Upper lobe of left lung (tissue), 6 donors: ENCODE measurements around the gene BHMT2. TPM values are rescaled to one million over a fixed set of nuclear protein-coding genes. Genes with fewer than 3 reads are reported as not detected.
A peak's percentile ranks its signal among the peaks of the same experiment; 100 is the strongest.

Experiments used
- ATAC-seq, 2 donors: fragments of 200-7000 bp; cut with Tn5 transposase; one replicate each; pipeline ENCODE4 v1.9.1; 2022; ENCODE audit warnings: mild to moderate bottlenecking in 2 of 2, moderate library complexity in 2 of 2; ENCODE audit not compliant: low FRiP score in 2 of 2
- DNase-seq, 2 donors: peaks; one replicate each; pipeline ENCODE4 v3.0.0-alpha.2; 2019 to 2020
- H3K27ac ChIP-seq, 4 donors: fragments of 200-600 bp; sonication (generic); one replicate each; pipeline ENCODE4 v1.5.1; 2016 to 2019
- H3K27me3 ChIP-seq, 4 donors: fragments of 200-600 bp; sonication (generic); one replicate each; pipeline ENCODE4 v1.5.1; 2017 to 2019
- H3K36me3 ChIP-seq, 4 donors: fragments of 200-600 bp; sonication (generic); one replicate each; pipeline ENCODE4 v1.5.1; 2016 to 2019
- H3K4me1 ChIP-seq, 4 donors: fragments of 200-600 bp; sonication (generic); one replicate each; pipeline ENCODE4 v1.5.1; 2018 to 2019
- H3K4me3 ChIP-seq, 4 donors: fragments of 200-600 bp; sonication (generic); one replicate each; pipeline ENCODE4 v1.5.1; 2017 to 2019; ENCODE audit warnings: mild to moderate bottlenecking in 2 of 4, moderate library complexity in 1 of 4
- H3K9me3 ChIP-seq, 4 donors: fragments of 200-600 bp; sonication (generic); one replicate each; pipeline ENCODE4 v1.5.1; 2018 to 2019
- EP300 ChIP-seq, 4 donors: sonication (generic); formaldehyde crosslinking; IDR thresholded peaks; one replicate each; pipeline ENCODE4 v1.5.1; 2017; ENCODE audit warnings: antibody characterized with exemption in 4 of 4, control low read depth in 2 of 4
- POLR2A ChIP-seq, 4 donors: fragments of 450-650 bp; IDR thresholded peaks; one replicate each; pipeline ENCODE4 v1.5.1; 2016 to 2017; ENCODE audit warnings: antibody characterized with exemption in 4 of 4, mild to moderate bottlenecking in 2 of 4
- POLR2AphosphoS5 ChIP-seq, 2 donors: sonication (generic); formaldehyde crosslinking; IDR thresholded peaks; one replicate each; pipeline ENCODE4 v1.5.1; 2017; ENCODE audit warnings: antibody characterized with exemption in 2 of 2
- WGBS, 2 donors: methylation state at CpG; one replicate each; pipeline ENCODE4 v1.1.5; 2017 to 2018; 5-methylcytosine and 5-hydroxymethylcytosine counted together
- total RNA-seq, 6 donors: library from RNA; depleted of rRNA in 4 of 6; stranded (reverse); fragments of >200 nt in 4 of 6; gene quantifications; one replicate each; pipeline versions ENCODE4 v1.1.0 to v1.2.1, GENCODE V29; 2016 to 2021
- TF ChIP-seq, protein P1 (sequence below), 6 experiments: fragments of 450-650 bp in 4 of 6; fragments of 200-600 bp in 2 of 6; sonication (generic) in 2 of 6; IDR thresholded peaks; one replicate each; pipeline ENCODE4 v1.5.1; 2016 to 2019; ENCODE audit warnings: antibody characterized with exemption in 6 of 6
- donor health status: DM: no; HTN: no; CAD: no; lungs with moderate emphysema.
- donor health status: DM: no; HTN: yes; CAD: no; lungs with severe emphysema.

Gene BHMT2
- total RNA-seq, 6 donors from 2014 or later, result 0.46 to 3.9 (median 1.4) TPM

DNA sequence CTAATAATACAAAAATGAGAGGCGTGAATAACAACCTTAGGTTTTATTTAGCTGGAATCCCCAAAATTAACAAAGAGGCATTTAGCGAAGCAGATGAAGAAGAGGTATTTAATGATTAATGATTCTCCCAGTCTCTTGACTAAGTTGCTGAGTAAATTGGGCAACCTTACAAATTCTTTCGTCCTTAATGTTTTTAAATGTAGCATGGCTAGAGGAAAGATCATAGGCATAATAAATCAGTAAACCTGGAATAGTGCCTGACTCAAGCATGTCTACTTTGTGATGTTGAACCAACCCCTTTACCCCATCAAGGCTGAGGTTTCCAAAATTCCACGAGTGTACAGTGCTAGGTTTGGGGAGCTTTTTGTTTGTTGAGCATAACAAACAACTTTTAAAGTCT is 49.9 kb downstream of the BHMT2 start:
- Histone ChIP-seq H3K27me3 (no peaks in the 10 kb centered on the region), H3K27ac (no peak overlapping the region), H3K9me3 (no peaks in the 10 kb centered on the region), H3K36me3 (no peaks in the 10 kb centered on the region), H3K4me1 (no peaks in the 10 kb centered on the region), H3K4me3 (no peak overlapping the region)
- DNase-seq, result no peak
- WGBS, 2 donors, result 74 to 84% methylated on average over 4 of the region's 4 CpGs
- ATAC-seq, result no peak
- TF ChIP-seq POLR2A (IDR thresholded peaks at IDR 0.05), result no peak
- TF ChIP-seq EP300 (IDR thresholded peaks at IDR 0.05), result no peak
- TF ChIP-seq, protein P1, sequence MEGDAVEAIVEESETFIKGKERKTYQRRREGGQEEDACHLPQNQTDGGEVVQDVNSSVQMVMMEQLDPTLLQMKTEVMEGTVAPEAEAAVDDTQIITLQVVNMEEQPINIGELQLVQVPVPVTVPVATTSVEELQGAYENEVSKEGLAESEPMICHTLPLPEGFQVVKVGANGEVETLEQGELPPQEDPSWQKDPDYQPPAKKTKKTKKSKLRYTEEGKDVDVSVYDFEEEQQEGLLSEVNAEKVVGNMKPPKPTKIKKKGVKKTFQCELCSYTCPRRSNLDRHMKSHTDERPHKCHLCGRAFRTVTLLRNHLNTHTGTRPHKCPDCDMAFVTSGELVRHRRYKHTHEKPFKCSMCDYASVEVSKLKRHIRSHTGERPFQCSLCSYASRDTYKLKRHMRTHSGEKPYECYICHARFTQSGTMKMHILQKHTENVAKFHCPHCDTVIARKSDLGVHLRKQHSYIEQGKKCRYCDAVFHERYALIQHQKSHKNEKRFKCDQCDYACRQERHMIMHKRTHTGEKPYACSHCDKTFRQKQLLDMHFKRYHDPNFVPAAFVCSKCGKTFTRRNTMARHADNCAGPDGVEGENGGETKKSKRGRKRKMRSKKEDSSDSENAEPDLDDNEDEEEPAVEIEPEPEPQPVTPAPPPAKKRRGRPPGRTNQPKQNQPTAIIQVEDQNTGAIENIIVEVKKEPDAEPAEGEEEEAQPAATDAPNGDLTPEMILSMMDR (IDR thresholded peaks at IDR 0.05), result no peak
- no peak for TF ChIP-seq POLR2AphosphoS5 (IDR thresholded peaks at IDR 0.05)

DNA sequence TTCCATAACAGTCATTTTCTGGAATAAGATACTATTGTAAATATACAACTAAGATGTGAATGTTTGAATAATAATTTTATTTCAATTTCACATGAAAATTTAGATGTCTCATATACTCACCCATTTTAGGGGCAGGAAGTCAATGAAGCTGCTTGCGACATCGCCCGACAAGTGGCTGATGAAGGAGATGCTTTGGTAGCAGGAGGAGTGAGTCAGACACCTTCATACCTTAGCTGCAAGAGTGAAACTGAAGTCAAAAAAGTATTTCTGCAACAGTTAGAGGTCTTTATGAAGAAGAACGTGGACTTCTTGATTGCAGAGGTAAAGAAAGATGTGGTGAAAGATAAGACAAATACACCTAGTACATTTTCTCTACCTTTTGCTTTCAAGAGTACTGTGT is 50.7 kb downstream of the BHMT2 start:
- no peaks in the 10 kb centered on the region for H3K36me3 ChIP-seq
- H3K4me3 ChIP-seq, result no peak overlapping the region
- WGBS, 2 donors, result 59 to 82% methylated on average over 4 of the region's 4 CpGs
- TF ChIP-seq POLR2A (IDR thresholded peaks at IDR 0.05), result no peak
- TF ChIP-seq EP300 (IDR thresholded peaks at IDR 0.05), result no peak
- TF ChIP-seq POLR2AphosphoS5 (IDR thresholded peaks at IDR 0.05), result no peak
- TF ChIP-seq, protein P1 (IDR thresholded peaks at IDR 0.05), result no peak
- no peak overlapping the region for H3K27ac ChIP-seq
- H3K9me3 ChIP-seq, result no peaks in the 10 kb centered on the region
- peak in 1 of 2 donors; percentile 36 for DNase-seq
- no peak for ATAC-seq
- no peaks in the 10 kb centered on the region for H3K4me1 ChIP-seq
- H3K27me3 ChIP-seq, result no peaks in the 10 kb centered on the region

DNA sequence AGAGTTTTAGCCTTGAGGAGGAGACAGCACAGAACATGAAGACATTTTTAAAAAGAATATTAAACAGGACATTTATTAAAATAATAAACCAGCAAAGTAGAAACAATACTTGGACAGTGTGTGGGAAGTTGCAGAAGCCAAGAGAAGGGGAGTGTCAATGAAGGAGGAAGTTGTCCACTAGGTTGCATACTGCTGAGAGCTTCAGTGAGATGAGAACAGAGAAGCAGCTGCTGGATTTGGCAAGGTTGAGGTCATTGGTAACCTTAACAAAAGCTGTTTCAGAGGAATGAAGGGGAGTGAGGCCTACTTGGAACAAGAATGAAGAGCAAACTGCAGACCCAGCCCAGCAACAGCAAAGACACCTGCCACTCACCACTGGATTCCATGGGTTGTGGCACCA is 53.4 kb downstream of the BHMT2 start:
- TF ChIP-seq POLR2A (IDR thresholded peaks at IDR 0.05), result no peak
- TF ChIP-seq POLR2AphosphoS5 (IDR thresholded peaks at IDR 0.05), result no peak
- TF ChIP-seq EP300 (IDR thresholded peaks at IDR 0.05), result no peak
- TF ChIP-seq, protein P1 (IDR thresholded peaks at IDR 0.05), result no peak
- no peaks in the 10 kb centered on the region for H3K36me3 ChIP-seq
- no peak for DNase-seq
- no peaks in the 10 kb centered on the region for H3K27me3 ChIP-seq
- H3K4me3 ChIP-seq, result no peak overlapping the region
- H3K9me3 ChIP-seq, result no peaks in the 10 kb centered on the region
- H3K4me1 ChIP-seq, result no peaks in the 10 kb centered on the region
- no peak overlapping the region for H3K27ac ChIP-seq
- peak in 1 of 2 donors; percentile 63 for ATAC-seq

DNA sequence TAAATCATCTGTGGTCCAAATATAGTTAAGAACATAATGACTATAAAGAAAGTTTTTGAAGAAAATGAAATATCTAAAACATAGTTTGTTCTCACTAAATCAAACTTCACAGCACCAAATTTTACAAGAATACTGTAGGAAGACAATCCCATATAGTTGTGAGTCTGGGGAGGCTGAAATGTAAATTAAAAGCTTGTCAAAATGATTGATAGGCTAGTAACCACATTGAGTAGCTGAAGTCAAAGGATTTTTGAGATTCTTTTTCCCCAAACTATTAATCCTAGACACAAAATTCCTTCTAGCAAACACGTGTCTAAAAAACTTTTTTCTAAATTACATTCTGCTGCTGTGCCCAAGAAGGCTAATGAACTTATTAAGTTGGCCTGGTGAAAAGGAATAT is 55.0 kb downstream of the BHMT2 start:
- WGBS, 2 donors, result 83% methylated on average over 1 of the region's 1 CpG
- ATAC-seq, result no peak

DNA sequence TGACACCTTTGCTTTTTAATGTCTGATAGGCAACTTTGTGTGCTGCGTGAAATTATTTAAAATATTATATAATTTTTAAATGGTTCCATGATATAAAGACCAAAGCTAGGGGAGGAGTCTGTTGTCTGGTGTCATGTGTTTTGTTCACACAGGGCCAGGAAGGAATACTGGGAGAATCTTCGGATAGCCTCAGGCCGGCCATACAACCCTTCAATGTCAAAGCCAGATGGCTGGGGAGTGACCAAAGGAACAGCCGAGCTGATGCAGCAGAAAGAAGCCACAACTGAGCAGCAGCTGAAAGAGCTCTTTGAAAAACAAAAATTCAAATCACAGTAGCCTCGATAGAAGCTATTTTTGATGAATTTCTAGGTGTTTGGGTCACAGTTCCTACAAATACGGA is 61.2 kb downstream of the BHMT2 start:
- ATAC-seq (no peak), DNase-seq (no peak)
- H3K9me3 ChIP-seq, result no peaks in the 10 kb centered on the region
- H3K4me1 ChIP-seq, result peaks cover 10 to 15% (median 11%) of the 10 kb centered on the region in 4 donors
- H3K27ac ChIP-seq, result no peak overlapping the region
- TF ChIP-seq POLR2AphosphoS5 (IDR thresholded peaks at IDR 0.05) (no peak), POLR2A (IDR thresholded peaks at IDR 0.05) (no peak), EP300 (IDR thresholded peaks at IDR 0.05) (no peak)
- TF ChIP-seq, protein P1 (IDR thresholded peaks at IDR 0.05), result no peak
- no peaks in the 10 kb centered on the region for H3K36me3 ChIP-seq
- WGBS, 2 donors, result 73 to 83% methylated on average over 6 of the region's 6 CpGs
- H3K4me3 ChIP-seq, result no peak overlapping the region
- no peaks in the 10 kb centered on the region for H3K27me3 ChIP-seq

More for the DNA sequence above, 55.0 kb downstream of the BHMT2 start:
- H3K9me3 ChIP-seq, result no peaks in the 10 kb centered on the region
- DNase-seq, result no peak
- no peaks in the 10 kb centered on the region for H3K27me3 ChIP-seq
- H3K4me3 ChIP-seq, result no peak overlapping the region
- TF ChIP-seq, protein P1 (IDR thresholded peaks at IDR 0.05), result no peak
- no peak for TF ChIP-seq POLR2A (IDR thresholded peaks at IDR 0.05)
- H3K4me1 ChIP-seq, result no peaks in the 10 kb centered on the region
- H3K36me3 ChIP-seq, result no peaks in the 10 kb centered on the region
- H3K27ac ChIP-seq, result no peak overlapping the region
